SU-DHL-6 (cell line): ENCODE data around the gene STXBP5.

Source experiments
- EZH2phosphoT487 ChIP-seq: fragments of 200-600 bp; sonication (generic), shearing (Covaris generic); conservative IDR thresholded peaks from 2 replicates; pipeline ENCODE4 v1.6.1; 2018; ENCODE audit warnings: mild to moderate bottlenecking, antibody characterized with exemption, low read length, moderate library complexity, mixed read lengths
- TF ChIP-seq, protein P1 (sequence below): fragments of 200-600 bp; sonication (generic); IDR thresholded peaks from one replicate; pipeline ENCODE4 v1.5.1; 2017; ENCODE audit warnings: antibody characterized with exemption, mild to moderate bottlenecking, low read length, moderate library complexity; ENCODE audit not compliant: insufficient read depth, poor library complexity, severe bottlenecking

DNA sequence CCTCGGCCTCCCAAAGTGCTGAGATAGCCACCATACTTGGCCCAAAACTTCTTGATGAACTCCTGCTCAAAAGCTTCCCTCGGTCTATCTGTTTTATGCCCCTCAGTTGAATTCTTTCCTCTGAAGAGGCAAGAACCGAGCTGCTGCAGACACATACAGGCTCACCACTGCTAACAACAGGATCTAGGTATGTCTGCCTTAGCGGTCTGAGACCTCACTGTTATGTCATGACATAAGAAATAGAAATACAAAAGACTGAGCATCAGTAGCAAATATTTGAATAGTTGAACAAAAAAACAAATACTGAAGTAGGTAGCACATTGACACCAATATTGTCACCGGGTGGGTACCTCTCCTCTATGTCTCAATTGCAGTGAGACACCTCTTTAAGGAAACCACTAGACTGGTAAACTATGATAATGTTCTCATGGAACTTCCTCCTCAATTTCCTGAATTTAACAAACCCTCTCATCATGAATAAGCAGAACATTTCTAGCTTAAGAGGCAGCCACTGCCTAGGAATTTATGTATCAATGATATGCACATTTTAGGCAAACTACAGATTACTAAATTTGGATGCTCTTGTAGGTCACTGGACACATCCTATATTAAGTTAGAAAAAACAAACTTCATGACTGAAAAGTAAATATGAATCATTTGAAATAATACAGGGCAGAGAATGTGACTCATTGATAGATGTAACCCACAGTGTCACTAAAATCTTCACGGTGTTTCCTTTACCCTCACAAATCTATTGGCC is 9.4 kb upstream of the STXBP5 start:
- TF ChIP-seq, protein P1, sequence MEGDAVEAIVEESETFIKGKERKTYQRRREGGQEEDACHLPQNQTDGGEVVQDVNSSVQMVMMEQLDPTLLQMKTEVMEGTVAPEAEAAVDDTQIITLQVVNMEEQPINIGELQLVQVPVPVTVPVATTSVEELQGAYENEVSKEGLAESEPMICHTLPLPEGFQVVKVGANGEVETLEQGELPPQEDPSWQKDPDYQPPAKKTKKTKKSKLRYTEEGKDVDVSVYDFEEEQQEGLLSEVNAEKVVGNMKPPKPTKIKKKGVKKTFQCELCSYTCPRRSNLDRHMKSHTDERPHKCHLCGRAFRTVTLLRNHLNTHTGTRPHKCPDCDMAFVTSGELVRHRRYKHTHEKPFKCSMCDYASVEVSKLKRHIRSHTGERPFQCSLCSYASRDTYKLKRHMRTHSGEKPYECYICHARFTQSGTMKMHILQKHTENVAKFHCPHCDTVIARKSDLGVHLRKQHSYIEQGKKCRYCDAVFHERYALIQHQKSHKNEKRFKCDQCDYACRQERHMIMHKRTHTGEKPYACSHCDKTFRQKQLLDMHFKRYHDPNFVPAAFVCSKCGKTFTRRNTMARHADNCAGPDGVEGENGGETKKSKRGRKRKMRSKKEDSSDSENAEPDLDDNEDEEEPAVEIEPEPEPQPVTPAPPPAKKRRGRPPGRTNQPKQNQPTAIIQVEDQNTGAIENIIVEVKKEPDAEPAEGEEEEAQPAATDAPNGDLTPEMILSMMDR = no peak
- no peak for TF ChIP-seq EZH2phosphoT487
